Lung (tissue), 12 donors: Measurements from ENCODE around the gene CLCNKA. TPM values are rescaled to one million over a fixed set of nuclear protein-coding genes. Genes with fewer than 3 reads are reported as not detected.

ENCODE experiments used
- ATAC-seq: fragments of 200-7000 bp; cut with Tn5 transposase; one replicate; pipeline ENCODE4 v1.9.1; 2020; ENCODE audit warnings: moderate number of reproducible peaks; ENCODE audit not compliant: insufficient read depth, low FRiP score
- DNase-seq, 3 donors: peaks; one replicate each; pipeline ENCODE4 v3.0.0-alpha.2; 2013 to 2017
- H3K27ac ChIP-seq, 2 donors: one replicate each; pipeline ENCODE4 v1.5.1; 2013; ENCODE audit warnings: mild to moderate bottlenecking in 2 of 2, moderate library complexity in 2 of 2, control low read depth in 1 of 2, inconsistent platforms in 1 of 2, low read depth in 1 of 2, low read length in 1 of 2
- H3K27me3 ChIP-seq, 3 donors: one replicate each; pipeline ENCODE4 v1.5.1; 2013; ENCODE audit warnings: low read length in 2 of 3; ENCODE audit not compliant: control insufficient read depth in 3 of 3, insufficient read depth in 3 of 3
- H3K36me3 ChIP-seq, 4 donors: one replicate each; pipeline ENCODE4 v1.5.1; 2013; ENCODE audit warnings: low read length in 4 of 4, mild to moderate bottlenecking in 1 of 4, moderate library complexity in 1 of 4; ENCODE audit not compliant: control insufficient read depth in 4 of 4, insufficient read depth in 4 of 4
- H3K4me1 ChIP-seq, 5 donors: one replicate each; pipeline ENCODE4 v1.5.1; 2013; ENCODE audit warnings: low read length in 5 of 5, mild to moderate bottlenecking in 2 of 5, moderate library complexity in 1 of 5; ENCODE audit not compliant: control insufficient read depth in 5 of 5, insufficient read depth in 5 of 5
- H3K4me3 ChIP-seq: one replicate; pipeline ENCODE4 v1.5.1; 2013; ENCODE audit warnings: mild to moderate bottlenecking, control low read depth, moderate library complexity
- H3K9ac ChIP-seq, 2 donors: one replicate each; pipeline ENCODE4 v1.5.1; 2013; ENCODE audit warnings: low read length in 2 of 2, control low read depth in 1 of 2; ENCODE audit not compliant: insufficient read depth in 1 of 2
- H3K9me3 ChIP-seq, 4 donors: one replicate each; pipeline ENCODE4 v1.5.1; 2013; ENCODE audit warnings: low read length in 3 of 4, mild to moderate bottlenecking in 1 of 4, moderate library complexity in 1 of 4; ENCODE audit not compliant: control insufficient read depth in 4 of 4, insufficient read depth in 3 of 4
- WGBS, 2 donors: extraction: QIAGEN DNeasy Blood & Tissue Kit; methylation state at CpG; one replicate each; pipeline ENCODE4 v1.1.7; 2013; 5-methylcytosine and 5-hydroxymethylcytosine counted together
- polyA plus RNA-seq, 2 donors: library from polyadenylated mRNA; stranded (reverse); fragments of 200-250 nt; gene quantifications; one replicate each; pipeline ENCODE4 v1.2.1, GENCODE V29; 2013
- total RNA-seq, 2 donors: library from RNA; depleted of rRNA in 1 of 2; stranded (reverse); fragments of >200 nt in 1 of 2; gene quantifications; one replicate each; pipeline ENCODE4 v1.2.1, GENCODE V29; 2014 to 2021
- TF ChIP-seq, protein P1 (sequence below): IDR thresholded peaks from 2 replicates; pipeline ENCODE4 v1.5.1; 2012; ENCODE audit warnings: mild to moderate bottlenecking; ENCODE audit errors: control extremely low read depth, extremely low read depth
- donor health status: control.
- donor health status: control.
- donor health status: Bipolar disorder and iron deficiency.
- donor health status: healthy.
- donor health status: DM: yes; HTN: yes; CAD: no.

CLCNKA gene
- total and polyA plus RNA-seq, 4 donors = 0.10 to 1.3 (median 0.17) TPM; not detected in 1

DNA sequence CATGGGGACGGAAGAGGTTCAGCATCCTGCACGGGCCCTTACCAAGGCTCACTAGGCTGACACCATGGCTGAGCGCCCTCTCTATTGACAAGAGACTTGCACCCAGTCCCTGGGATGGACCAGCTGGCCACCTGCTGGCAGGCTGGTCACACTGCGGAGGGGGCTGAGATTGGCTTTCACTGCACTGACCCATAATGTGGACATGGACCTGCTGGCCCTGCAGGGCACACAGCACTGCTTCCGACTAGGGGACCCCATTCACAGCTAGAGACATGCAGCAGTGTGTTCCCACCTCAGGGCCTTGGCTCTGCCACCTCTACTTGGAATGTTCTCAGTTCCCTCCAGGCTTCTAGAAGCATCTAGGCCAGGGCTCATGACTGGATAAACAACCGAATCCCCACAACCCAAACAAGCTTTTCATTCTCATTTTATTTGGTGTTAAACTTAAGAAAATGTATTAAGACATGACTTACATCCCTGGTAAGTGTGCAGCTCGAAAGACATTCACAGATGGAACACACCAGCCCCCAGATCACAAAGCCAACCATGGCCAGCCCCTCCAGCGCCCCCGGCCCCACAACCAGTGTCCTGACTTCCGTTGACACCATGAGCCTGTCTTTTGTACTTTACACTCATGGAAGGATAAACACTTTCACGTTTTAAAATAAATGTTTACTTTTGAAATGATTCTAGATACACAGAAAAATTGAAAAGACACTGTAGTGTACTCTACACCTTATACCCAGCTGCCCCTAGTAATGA is 27.1 kb upstream of the CLCNKA start:
- no peaks in the 10 kb centered on the region for H3K27me3 ChIP-seq
- H3K9me3 ChIP-seq = no peaks in the 10 kb centered on the region
- TF ChIP-seq, protein P1, sequence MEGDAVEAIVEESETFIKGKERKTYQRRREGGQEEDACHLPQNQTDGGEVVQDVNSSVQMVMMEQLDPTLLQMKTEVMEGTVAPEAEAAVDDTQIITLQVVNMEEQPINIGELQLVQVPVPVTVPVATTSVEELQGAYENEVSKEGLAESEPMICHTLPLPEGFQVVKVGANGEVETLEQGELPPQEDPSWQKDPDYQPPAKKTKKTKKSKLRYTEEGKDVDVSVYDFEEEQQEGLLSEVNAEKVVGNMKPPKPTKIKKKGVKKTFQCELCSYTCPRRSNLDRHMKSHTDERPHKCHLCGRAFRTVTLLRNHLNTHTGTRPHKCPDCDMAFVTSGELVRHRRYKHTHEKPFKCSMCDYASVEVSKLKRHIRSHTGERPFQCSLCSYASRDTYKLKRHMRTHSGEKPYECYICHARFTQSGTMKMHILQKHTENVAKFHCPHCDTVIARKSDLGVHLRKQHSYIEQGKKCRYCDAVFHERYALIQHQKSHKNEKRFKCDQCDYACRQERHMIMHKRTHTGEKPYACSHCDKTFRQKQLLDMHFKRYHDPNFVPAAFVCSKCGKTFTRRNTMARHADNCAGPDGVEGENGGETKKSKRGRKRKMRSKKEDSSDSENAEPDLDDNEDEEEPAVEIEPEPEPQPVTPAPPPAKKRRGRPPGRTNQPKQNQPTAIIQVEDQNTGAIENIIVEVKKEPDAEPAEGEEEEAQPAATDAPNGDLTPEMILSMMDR = peak; percentile 86
- WGBS, 2 donors = 58 to 77% methylated on average over 11 of the region's 11 CpGs
- no peaks in the 10 kb centered on the region for H3K36me3 ChIP-seq
- DNase-seq (peak; percentile 42 to 54 (median 52)), ATAC-seq (peak; percentile 71)
- no peak overlapping the region for H3K4me3 ChIP-seq
- no peak overlapping the region for H3K27ac ChIP-seq
- H3K4me1 ChIP-seq = no peaks in the 10 kb centered on the region
- no peak overlapping the region for H3K9ac ChIP-seq

DNA sequence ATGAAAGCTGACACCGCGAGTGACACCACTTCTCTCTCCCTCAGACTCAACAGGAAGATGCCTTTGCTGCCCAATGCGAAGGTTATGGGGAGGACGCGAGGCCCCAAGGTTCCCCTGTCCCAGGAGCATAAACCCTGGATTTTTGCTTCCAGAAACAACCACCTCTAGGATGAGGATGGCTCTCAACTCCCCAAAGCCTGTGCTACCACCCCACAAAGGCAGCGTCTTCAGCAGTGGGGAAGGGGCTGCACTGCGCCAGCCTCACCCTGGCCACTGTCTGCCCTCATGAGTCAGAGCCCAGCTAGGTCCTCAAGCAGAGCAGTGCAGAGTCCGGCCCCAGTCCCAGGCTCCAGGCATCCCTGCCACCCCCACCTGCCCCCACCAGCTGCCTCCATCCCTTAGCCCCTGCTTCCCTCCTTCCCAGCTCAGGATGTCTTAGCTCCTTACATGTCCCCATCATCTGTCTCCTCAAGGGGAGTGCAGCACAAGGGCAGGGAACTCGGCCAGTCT is 24.7 kb upstream of the CLCNKA start:
- H3K36me3 ChIP-seq = no peaks in the 10 kb centered on the region
- H3K4me1 ChIP-seq = no peaks in the 10 kb centered on the region
- no peaks in the 10 kb centered on the region for H3K27me3 ChIP-seq
- no peak overlapping the region for H3K27ac ChIP-seq
- ATAC-seq (no peak), DNase-seq (no peak)
- H3K9me3 ChIP-seq = no peaks in the 10 kb centered on the region
- no peak overlapping the region for H3K4me3 ChIP-seq
- 85 to 89% methylated on average over 9 of the region's 9 CpGs for WGBS, 2 donors
- TF ChIP-seq, protein P1 = no peak
- no peak overlapping the region for H3K9ac ChIP-seq

DNA sequence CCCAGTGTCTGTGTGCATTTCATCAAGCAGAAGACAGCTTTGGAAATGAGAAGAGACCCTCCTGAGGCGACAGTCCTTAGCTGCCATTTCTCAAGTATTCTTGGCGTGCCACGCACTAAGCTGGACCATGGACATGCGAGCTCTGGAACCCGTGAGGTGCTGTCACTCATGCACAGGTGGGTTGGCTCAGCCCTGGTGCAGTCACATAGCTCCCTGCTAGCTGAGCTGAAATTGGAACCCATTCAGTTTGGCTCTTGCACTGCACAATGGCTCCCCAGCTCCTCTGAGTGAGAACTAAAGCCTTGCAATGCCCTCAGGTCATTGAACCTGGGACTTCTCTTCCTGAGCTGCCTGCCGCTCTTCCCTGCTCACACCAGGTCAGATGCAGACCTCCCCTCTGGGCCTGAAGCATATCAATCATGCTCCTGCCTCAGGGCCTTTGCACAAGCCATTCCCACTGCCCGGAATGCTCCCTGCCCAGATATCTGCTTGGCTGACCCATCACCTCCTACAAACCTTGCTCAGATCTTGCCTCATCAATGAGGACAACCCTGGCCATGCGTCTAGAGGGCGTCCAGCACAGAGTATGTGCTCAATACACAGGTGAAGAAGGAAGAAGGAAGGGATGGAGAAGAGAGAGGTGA is 24.1 kb upstream of the CLCNKA start:
- no peak overlapping the region for H3K27ac ChIP-seq
- no peaks in the 10 kb centered on the region for H3K4me1 ChIP-seq
- WGBS, 2 donors = 90 to 93% methylated on average over 9 of the region's 9 CpGs
- no peaks in the 10 kb centered on the region for H3K27me3 ChIP-seq
- ATAC-seq = no peak
- H3K36me3 ChIP-seq = no peaks in the 10 kb centered on the region
- TF ChIP-seq, protein P1 = no peak
- DNase-seq = no peak
- H3K9ac ChIP-seq = no peak overlapping the region
- no peak overlapping the region for H3K4me3 ChIP-seq
- no peaks in the 10 kb centered on the region for H3K9me3 ChIP-seq
